DND-41 (cell line): ENCODE results near the gene DPPA5.

ENCODE experiments used
- CTCF ChIP-seq: IDR thresholded peaks from 2 replicates; pipeline ENCODE4 v1.5.1; 2012; ENCODE audit warnings: borderline replicate concordance, low read length, moderate library complexity, mild to moderate bottlenecking; ENCODE audit not compliant: poor library complexity, severe bottlenecking; ENCODE audit errors: extremely low read depth
- EZH2 ChIP-seq: IDR thresholded peaks from 3 replicates; pipeline ENCODE4 v1.6.1; 2012; ENCODE audit warnings: borderline replicate concordance, low read depth, mild to moderate bottlenecking, moderate library complexity, low read length, inconsistent platforms; ENCODE audit not compliant: severe bottlenecking

GRCh38 chr6:73389854-73390253, 35.8 kb upstream of the DPPA5 start:
- TF ChIP-seq CTCF (no peak), EZH2 (no peak)
